HG02970 (cell line): Measurements from ENCODE around the gene CCDC170.

ENCODE experiments used
- ATAC-seq: cut with Tn5 transposase; IDR thresholded peaks from one replicate; pipeline ENCODE4 v1.9.1; 2021; ENCODE audit warnings: mild to moderate bottlenecking, moderate library complexity, moderate number of reproducible peaks; ENCODE audit not compliant: unreplicated experiment, low FRiP score

The CCDC170 gene

DNA sequence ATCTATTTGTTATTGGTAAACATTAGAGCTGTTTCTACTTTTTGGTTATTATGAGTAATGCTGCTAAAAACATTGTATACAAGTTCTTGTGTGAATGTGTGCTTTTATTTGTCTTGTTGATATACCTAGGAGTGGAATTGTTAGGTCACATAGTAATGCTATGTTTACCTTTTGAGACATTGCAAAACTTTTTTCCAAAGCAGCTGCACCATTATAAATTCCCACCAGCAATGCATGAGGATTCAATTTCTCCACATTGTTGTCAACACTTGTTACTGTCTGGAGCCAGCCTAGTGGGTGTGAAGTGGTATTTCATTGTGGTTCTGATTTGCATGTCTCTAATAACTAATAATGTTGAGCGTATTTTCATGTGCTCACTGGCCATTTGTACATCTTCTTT lies 145.9 kb downstream of the CCDC170 start:
- ATAC-seq, result no peak

GRCh38 chr6:151641028-151641427 lies 147.2 kb downstream of the CCDC170 start:
- no peak for ATAC-seq

- no peak for ATAC-seq
Measured at GRCh38 chr6:151647976-151648639, 154.3 kb downstream of the CCDC170 start.

DNA sequence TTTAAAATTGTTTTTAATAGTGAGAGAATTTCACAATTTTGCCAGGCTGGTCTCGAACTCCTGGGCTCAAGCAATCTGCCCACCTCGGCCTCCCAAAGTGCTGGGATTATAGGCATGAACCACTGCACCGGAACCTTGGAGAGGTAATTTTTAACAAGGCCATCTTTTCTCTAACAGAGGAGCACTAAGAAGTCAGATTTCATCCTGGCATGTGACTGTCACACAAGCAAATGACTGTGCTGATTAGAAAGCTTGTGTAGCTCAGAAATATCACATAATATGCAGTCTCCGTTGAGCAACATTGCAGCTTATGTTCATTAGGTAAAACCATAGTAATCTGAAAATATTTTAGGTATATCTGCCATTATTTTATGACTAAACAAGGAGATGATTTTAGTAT lies 156.0 kb downstream of the CCDC170 start:
- no peak for ATAC-seq

DNA sequence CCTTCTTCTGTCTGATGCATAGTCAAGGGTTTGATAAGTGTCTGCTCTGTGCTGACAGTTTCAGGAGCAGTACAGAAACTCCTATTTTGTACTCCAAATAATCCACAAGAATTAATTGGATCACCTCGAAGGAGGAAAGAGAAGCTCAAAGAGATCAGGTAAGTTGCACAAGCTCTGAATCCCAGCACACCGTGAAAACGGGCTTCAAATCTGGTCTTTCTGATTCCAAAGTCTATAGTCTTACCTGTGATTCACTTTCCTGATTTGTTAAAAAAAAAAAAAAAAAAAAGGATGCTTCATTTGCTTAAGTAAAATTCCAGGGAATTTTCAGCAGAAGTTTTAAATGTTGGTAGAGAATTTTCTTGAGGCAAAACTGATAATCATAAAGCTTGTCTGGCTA lies 157.8 kb downstream of the CCDC170 start:
- ATAC-seq, result no peak

DNA sequence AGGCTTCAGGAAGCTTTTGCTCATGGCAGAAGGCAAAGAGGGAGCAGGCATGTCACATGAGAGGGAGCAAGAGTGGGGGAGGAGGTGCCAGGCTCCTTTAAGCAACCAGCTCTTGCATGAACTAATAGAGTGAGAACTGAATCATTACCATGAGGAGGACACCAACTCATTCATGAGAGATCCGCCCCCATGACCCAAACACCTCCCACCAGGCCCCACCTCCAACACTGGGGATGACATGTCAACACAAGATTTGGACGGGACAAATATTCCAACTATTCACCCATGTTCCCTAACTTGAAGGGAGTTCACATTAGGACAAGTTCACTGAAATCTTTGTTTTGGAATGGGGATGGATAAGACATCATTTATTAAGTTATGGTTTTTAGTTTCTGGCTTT lies 158.5 kb downstream of the CCDC170 start:
- no peak for ATAC-seq

DNA sequence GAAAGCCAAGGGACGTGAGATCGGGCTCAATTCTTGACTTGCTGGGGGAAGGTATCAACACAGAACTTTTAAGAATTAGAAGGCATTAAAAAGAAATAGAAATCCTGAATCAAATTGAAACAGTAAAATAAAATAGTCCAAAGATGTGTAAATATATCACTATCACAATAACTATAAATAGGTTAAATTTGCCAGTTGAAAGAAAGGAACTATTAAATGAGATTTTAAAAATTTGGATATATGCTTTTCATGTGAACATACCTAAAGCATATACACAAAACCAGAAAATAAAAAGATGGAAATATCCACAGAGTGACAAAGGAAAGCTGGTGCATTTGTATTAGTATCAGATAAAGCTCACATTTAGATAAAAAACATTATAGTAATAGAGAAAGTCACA lies 161.3 kb downstream of the CCDC170 start:
- ATAC-seq, result no peak

DNA sequence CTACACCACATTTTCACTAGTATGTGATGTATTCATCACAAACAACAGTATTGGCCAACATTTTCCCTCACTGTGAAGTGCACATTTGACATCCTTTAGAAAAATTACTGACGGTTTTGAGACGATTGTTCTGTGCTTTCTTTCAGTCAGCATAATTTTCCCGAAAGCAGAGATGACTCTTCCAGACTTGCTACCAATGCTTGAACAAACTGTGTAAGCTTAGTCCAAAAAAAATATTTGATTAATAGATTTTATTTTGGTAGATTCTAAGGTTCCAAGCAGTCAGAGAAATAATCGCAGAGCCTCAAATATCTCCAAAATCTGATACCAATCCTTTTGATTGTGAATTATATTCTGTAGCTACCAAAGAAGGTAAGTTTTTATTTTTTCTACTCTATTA lies 162.6 kb downstream of the CCDC170 start:
- ATAC-seq, result no peak

GRCh38 chr6:151658091-151658490 lies 164.3 kb downstream of the CCDC170 start:
- no peak for ATAC-seq

DNA sequence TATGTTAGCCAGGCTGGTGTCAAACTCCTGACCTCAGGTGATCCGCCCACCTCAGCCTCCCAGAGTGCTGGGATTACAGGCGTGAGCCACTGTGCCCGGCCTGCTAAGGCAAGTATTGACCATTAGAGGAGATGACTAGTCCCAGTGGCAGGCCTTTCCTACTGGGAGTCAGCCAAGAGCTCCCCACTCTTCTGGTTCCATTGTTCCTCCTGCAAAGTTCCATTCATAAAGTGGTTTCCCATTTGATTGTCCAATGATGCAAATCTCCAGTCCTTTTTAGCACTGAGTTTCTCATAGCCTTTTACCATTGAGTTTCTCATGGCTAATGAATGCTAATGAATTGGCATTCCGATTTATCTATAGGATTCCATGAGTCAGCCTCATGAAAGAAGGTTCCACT lies 165.4 kb downstream of the CCDC170 start:
- no peak for ATAC-seq

- no peak for ATAC-seq
Measured at GRCh38 chr6:151661509-151661908, 167.7 kb downstream of the CCDC170 start.

GRCh38 chr6:151661928-151662327 lies 168.1 kb downstream of the CCDC170 start:
- no peak for ATAC-seq

DNA sequence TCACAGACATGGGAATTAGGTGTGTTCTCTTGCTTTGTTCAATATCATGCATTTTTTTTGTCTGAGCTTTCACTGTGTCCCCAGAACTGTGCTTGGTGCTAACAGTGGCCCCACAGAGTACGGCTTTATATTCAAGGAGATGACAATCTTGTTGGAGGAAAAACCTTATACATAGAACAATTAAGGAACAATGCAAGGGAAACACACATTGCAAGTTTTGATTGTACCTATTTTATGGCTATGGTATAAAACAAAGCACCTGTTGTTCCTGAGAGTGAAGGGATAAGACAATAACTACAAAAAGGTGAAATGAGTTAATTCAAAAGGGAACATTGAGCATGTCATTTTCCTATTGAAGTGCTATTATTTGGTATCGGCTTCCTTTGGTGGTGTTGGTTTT lies 169.7 kb downstream of the CCDC170 start:
- no peak for ATAC-seq

DNA sequence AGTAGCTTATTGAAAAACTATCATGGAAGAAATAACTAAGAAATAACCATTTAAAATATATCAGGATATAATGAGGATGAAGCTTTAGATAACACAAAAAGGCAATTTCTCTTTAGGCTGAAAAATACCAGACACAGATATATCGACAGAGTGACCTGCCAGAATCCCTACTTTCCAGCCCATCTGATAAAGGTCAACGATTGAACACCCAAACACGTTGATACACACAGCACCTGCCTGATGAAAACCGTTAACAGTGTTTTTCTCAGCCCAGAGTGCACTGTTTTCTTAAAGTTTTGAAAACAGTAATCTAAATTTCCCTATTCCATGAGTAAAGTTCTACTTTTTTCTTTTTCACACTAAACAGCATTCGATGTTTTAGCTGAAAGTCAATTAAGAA lies 170.6 kb downstream of the CCDC170 start:
- no peak for ATAC-seq

DNA sequence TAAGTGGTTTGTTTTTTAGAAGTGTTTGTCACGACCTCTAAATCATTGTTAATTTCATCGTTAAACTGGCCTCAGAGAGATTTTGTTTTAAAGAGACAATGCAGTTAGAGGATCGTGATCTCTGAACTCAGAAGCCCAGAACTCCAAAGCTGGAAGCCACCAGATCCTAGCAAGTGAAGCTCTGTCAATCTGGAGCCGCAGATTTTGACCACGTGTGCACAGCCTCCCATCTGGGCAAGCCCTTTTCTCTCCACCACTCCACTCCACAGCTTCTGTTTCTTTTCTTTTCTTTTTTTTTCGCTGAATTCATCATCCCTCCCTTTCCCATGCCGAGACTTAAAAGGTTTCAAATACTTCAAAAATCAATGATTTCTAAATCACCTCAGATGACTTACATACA lies 171.5 kb downstream of the CCDC170 start:
- ATAC-seq, result no peak

- no peak for ATAC-seq
Measured at GRCh38 chr6:151666526-151666925, 172.7 kb downstream of the CCDC170 start.

DNA sequence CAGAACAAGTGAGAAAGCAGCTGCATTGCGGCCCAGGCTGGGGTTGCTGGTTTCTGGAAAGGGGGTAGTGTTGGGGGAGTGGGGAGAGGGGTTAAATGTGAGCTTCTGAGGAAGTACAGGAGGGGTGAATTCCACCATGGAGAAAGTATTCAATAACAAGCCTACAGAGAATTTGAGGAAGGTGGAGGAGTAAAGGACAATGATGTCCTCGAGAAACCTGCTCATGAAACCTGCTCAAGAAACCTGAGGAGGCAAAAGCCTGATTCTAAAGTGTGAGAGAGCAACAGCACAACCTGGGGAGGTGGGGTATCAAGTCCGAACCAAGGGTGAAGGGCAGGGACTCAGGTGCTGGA lies 175.4 kb downstream of the CCDC170 start:
- no peak for ATAC-seq

- ATAC-seq, result no peak
Measured at GRCh38 chr6:151670116-151670515, 176.3 kb downstream of the CCDC170 start.
